DMS 273 treated with DMSO at 0.1 percent for 48 hours (cell line): ENCODE results near the gene CDC73.

Source experiments
- DNase-seq: peaks from one replicate; lab custom pipeline; 2025; lab: John Stamatoyannopoulos, UW

Gene CDC73

GRCh38 chr1:193121616-193122593, at the start of gene CDC73:
Gene CDC73 (plus strand): TSS chr1:193122031. CDS start chr1:193122201, 170 bp downstream.
- DNase-seq, result peak; percentile 85

DNA sequence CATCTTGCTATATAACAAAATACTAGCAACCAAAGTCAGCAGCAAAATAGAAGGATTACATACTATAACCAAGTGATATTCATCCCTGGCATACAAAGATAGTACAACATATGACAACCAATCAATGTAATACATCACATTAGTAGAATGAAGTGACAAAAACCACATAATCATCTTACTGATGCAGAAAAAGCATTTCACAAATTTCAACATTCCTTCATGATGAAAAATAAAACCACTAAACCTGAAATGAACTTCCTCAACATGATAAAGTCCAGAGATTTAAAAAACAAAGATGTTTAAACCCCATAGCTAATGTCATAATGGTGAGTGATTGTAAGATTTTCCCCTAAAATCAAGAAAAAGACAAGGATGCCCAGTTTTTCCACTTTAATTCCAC, 43.8 kb upstream of the CDC73 start:
- DNase-seq, result no peak

DNA sequence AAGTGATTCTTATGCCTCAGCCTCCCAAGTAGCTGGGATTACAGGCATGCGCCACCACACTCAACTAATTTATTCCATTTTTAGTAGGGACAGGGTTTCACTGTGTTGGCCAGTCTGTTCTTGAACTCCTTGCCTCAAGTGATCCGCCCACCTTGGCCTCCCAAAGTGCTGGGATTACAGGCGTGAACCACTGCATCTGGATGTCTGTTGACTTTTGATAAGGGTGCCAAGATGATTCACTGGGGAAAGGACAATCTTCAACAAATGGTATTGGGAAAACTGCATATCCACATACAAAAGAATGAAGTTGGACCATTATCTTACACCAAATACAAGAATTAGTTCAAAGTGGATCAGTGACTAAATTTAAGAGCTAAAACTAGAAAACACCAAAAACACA, 42.6 kb upstream of the CDC73 start:
- DNase-seq, result no peak

DNA sequence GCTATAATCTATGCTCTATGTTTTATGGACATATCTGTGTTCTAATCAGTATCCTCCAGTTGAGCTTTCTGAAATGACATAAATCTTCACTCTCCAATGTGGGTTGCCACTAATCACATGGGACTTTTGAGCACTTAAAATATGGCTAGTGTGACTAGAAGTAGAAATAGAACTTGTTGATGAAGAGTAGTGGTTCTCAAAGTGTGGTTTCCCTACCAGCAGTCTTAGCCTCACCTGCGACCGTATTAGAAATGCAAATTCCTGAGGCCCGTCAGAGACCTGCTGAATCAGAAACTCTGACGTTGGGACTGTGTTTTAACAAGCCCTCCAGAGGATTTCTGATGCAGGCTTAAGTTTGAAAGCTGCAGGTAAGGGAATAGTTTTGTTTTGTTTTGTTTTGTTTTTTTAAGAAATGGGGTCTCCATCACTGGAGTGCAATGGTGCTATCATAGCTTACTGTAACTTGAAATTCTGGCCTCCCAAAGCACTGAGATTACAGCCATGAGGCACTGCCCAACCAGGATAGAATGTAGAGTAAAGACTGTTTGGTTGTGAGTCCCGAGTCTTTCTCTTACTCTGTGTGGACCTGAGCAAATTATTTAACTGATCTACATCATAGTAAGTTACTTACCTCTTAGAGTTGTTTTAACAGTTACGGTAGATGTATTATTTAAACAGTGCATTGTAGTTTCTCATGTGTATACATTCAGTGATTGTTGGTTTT, 38.3 kb upstream of the CDC73 start:
- no peak for DNase-seq

GRCh38 chr1:193085263-193085662, 36.6 kb upstream of the CDC73 start:
- no peak for DNase-seq

DNA sequence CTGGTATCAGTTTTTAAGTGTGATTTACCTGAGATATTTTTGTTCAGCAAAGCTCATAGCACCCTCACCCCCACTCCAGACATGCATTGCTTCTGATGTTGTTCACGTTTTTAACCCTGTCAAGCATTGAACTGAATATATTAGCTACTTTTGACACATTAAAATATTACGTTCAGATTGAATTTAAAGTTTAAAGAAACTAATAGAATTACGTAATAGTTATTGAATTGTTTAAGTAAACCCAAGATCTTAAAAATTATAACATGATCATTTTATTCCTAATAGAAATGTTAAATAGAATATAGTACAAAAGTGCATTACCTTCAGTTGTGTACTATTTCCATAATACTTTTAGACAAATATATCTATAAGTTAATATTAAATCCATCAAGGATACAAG, 35.5 kb upstream of the CDC73 start:
- no peak for DNase-seq

DNA sequence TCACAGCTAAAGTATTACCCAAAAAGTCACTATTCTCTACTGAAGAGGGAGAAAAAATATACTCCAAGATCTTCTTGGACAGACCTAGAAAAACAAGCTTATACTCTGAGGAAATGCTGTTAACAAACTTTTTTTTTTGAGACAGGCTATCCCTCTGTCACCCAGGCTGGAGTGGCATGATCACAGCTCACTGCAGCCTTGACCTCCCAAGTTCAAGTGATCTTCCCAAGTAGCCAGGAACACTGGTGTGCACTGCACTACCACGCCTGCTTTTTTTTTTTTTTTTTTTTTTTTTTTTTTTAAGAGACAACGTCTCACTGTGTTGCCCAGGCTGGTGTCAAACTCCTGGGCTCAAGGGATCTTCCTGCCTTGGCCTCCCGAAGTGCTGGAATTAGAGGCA, 33.9 kb upstream of the CDC73 start:
- DNase-seq, result no peak

DNA sequence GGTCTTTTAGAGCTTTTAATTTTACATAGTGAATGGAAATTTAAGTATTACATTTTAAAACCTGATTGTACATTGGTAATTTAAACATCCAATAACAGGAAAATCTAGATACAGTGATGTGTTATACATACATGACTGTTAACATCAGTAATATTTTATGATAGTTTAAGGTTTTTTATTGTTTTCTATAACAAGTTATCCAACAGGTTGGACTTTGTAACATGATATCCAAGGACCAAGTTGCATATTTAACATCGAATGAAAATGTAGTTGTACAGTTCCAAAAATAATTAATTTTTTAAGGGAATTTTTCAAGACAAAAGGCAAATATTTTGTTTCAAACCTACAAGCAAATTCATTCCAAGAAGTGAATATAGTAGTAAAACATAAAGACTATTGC, 31.0 kb upstream of the CDC73 start:
- no peak for DNase-seq

DNA sequence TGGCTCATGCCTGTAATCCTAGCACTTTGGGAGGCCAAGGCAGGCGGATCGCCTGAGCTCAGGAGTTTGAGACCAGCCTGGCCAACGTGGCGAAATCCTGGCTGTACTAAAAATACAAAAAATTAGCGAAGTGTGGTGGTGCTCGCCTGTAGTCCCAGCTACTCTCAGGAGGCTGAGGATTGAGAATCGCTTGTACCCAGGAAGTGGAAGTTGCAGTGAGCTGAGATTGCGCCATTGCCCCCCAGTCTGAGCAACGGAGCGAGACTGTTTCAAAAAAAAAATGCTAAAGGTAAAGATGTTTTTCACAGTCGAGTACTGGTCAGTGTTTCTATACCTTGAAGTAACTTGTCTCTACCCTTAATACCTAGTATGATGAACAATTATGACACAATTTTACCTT, 27.7 kb upstream of the CDC73 start:
- DNase-seq, result no peak

DNA sequence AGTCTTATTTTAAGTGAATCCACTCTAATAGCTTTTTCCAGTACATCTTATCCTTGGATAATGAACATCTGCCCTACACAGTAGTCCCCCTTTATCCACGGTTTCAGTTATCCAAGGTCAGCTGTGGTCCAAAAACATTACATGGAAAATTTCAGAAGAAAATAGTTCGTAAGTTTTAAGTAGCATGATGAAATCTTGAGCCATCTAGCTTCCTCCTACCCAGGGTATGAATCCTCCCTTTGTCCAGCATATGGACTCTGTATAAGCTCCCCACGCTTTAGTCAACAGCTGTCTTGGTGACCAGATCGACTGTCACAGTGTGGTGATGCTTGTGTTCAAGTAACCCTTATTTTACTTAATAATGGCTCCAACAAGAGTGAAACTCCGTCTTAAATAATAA, 19.2 kb upstream of the CDC73 start:
- no peak for DNase-seq

- no peak for DNase-seq
Measured at GRCh38 chr1:193103759-193104501, 17.9 kb upstream of the CDC73 start.

DNA sequence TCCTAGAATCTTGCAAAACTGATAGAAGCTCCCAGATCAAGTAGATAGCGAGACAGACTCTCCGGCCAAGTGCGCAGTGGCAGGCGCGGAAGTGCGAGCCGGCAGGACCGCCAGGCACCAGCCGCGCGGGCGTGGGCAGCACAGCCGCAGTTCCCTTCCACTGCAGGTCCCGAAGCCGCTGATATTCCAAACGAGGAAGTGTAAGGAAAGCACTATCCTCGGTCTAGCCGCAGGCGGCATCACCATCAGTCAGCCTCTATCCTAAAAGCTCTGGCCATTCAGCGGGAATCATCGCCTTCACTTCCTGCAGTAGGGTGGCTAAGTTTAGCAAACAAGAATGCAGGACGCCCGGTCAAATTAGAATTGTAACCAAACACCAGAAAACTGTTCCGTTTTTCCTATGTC, 17.3 kb upstream of the CDC73 start:
- DNase-seq, result peak; percentile 23

DNA sequence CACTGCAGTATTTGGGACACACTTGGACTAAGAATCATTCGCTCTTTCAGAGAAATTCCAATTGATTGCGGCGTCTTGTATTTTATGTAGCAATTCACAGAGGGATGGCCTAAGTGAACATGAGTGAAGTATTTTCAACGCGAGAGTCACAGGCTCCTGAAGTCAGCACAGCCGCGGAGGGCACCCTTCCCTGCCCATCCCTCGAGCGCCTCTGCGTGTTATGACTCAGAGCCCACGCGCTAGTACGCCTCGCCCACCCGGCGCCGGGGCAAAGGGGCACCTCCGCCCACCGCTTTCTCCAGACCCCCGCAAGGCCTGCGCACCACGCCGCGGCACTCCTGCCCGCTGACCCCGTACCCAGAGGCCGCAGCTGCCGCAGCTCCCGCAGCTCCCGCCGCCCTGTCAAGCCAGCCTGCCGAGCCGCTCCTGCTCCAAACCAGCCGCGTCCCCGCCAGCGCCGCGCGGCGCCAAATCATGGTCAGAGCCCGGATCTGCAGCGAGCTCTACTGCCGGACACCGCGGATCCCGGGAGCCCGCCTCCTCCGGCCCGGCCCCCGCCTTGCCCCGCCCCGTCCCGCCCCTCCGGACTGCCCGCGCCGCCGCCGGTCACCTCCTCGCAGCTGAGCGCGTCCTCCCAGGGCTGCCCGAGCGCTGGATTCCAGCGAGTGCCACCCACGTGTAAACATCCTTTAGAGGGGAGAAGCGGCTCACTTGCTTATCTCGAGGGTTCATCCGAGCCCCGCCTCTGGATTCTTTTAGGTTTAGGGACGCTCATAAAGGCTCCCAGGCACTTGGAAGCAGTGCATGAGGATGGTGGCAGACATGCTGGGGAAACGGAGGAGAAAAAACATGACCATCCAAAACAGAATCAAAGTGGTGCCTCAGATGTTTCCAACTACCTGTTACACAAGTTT, 16.7 kb upstream of the CDC73 start, which contains the start of gene GLRX2:
TSS of gene GLRX2 (minus strand) at position 508 of the 914 bp plus-strand sequence. CDS start at position 476, 32 bp downstream.
- DNase-seq, result peak; percentile 51

GRCh38 chr1:193105821-193106177, 16.0 kb upstream of the CDC73 start:
- DNase-seq, result no peak

DNA sequence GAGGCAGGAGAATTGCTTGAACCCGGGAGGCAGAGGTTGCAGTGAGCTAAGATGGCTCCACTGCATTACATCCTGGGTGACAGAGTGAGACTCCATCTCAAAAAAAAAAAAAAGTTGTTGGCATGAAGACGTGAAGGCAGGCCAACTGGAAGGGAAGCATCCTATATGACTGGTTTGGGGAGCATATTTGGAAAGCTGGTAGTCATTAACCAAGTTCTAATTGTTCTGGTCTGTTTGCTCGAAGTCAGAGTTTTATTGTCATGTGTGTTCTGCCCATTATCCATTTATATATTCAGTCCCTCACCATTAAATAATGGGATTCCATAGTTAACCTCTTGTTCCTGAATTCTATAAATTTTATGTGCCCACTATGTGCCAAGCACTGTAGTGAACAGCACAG, 13.4 kb upstream of the CDC73 start:
- no peak for DNase-seq

DNA sequence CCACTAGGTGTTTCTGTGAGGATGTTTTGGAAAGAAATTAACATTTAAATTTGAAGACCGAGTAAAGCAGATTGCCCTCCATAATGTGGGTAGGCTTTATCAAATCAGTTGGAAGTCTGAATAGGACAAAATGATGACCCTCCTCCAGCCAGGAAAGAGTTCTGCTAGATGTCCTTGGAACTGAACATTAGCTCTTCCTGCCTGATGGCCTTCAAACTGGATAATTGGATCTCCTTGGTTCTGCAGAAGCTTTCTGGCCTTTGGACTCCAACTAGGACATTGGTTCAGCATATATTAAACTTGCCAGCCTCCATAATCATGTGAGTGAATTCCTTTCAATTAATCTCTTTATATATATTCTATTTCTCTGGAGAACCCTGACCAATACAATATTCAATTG, 12.2 kb upstream of the CDC73 start:
- no peak for DNase-seq

GRCh38 chr1:193110246-193110645, 11.6 kb upstream of the CDC73 start:
- no peak for DNase-seq

- DNase-seq, result no peak
Measured at GRCh38 chr1:193110864-193111263, 11.0 kb upstream of the CDC73 start.

GRCh38 chr1:193111641-193112090, 10.2 kb upstream of the CDC73 start:
- DNase-seq, result no peak

DNA sequence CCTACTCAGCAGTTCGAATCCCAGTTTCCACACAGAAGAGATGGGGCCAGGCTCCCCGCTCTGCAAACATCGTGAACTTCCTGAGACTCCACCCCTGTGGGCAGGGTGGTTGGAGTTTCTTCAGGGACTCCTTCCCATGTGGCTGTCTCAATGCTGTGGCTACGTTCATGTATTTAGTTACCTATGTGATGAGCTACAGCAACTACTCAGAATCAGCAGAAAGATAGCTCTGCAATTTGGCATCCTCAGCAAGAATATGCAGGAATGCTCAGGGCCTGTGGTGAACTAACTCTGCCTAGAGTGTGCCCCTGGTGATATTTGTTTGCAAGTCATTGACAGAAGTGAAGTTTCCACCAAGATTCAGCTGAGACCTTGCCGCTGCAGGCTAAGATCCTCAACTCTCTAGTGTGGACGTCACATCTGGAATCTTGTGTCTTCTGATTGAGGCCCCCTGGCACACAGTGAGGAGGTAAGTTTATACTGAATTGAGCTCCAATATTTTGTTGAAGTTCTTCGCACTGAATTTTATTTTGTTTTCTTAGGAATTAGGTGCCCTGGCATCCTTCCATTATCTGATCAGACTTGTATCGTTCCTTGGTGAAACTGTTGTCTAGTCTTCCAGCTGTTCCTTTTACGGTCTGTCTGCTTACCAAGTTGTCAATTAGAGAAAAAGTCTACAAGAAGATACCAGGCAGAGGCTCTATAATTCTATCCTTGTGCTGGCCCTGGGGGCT, 8.4 kb upstream of the CDC73 start:
- no peak for DNase-seq

DNA sequence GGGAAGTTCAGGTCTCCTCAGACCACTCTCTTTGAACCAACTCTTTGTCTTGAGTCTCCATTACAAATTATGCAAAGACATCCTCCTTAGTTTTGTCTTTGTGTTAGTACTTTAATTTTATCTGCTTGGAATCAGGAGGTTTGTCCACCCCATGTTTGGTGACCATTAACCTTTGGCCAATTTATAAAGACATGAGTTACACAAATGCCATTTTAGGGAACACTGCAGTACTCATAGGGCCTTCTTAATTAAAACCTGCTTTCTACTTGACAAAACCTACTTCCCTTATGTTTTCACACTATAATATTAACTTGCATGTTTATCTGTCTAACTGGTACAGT, 7.9 kb upstream of the CDC73 start:
- DNase-seq, result no peak
